Skin of body (tissue), 2 donors: ENCODE results near the gene TTC39A. TPM values are rescaled to one million over a fixed set of nuclear protein-coding genes. Genes with fewer than 3 reads are reported as not detected.
"Not testable (repeated sequence)": the region's sequence is repeated elsewhere in the genome, so short reads cannot be mapped to it uniquely, and the experiment has no call there.

Experiments used
- DNase-seq: peaks from one replicate; lab custom pipeline; 2025; lab: John Stamatoyannopoulos, UW
- total RNA-seq: library from RNA; depleted of rRNA; stranded (reverse); fragments of >200 nt; gene quantifications from one replicate; pipeline ENCODE4 v1.2.3, GENCODE V29; 2014

Gene TTC39A
- total RNA-seq, 1 donor from 2014 or later = 4.9 TPM

- no peak for DNase-seq
These were observed 63.6 kb downstream of the TTC39A start for GRCh38 chr1:51266791-51267190.

GRCh38 chr1:51266181-51266580 is 64.2 kb downstream of the TTC39A start:
- DNase-seq = no peak

GRCh38 chr1:51265618-51266017 is 64.7 kb downstream of the TTC39A start:
- no peak for DNase-seq

- DNase-seq = peak; percentile 89
These were observed 65.9 kb downstream of the TTC39A start for GRCh38 chr1:51264451-51264850.

- no peak for DNase-seq
These were observed 67.0 kb downstream of the TTC39A start for GRCh38 chr1:51263147-51263877.

- DNase-seq = no peak
These were observed 75.0 kb downstream of the TTC39A start for GRCh38 chr1:51255331-51255730.

GRCh38 chr1:51253691-51254090 is 76.7 kb downstream of the TTC39A start:
- no peak for DNase-seq

GRCh38 chr1:51252366-51252765 is 78.0 kb downstream of the TTC39A start:
- DNase-seq = no peak

- not testable (repeated sequence) for DNase-seq
These were observed 79.2 kb downstream of the TTC39A start for GRCh38 chr1:51251165-51251564.

GRCh38 chr1:51250729-51251128 is 79.6 kb downstream of the TTC39A start:
- not testable (repeated sequence) for DNase-seq

- no peak for DNase-seq
These were observed 80.9 kb downstream of the TTC39A start for GRCh38 chr1:51249445-51249844.

- no peak for DNase-seq
These were observed 82.9 kb downstream of the TTC39A start for GRCh38 chr1:51247499-51247898.

GRCh38 chr1:51247022-51247421 is 83.3 kb downstream of the TTC39A start:
- no peak for DNase-seq

- DNase-seq = no peak
These were observed 87.8 kb downstream of the TTC39A start for GRCh38 chr1:51242546-51242945.

GRCh38 chr1:51241119-51241518 is 89.2 kb downstream of the TTC39A start:
- DNase-seq = no peak

GRCh38 chr1:51240084-51240483 is 90.3 kb downstream of the TTC39A start:
- DNase-seq = no peak

GRCh38 chr1:51238034-51238403 is 92.3 kb downstream of the TTC39A start:
- DNase-seq = no peak

GRCh38 chr1:51237351-51238033 is 92.9 kb downstream of the TTC39A start:
- peak; percentile 52 for DNase-seq

Other genes with a start within 250 kb of the TTC39A start
- gene C1orf185, start 228.3 kb downstream of the TTC39A start, total RNA-seq = not detected
- gene RNF11, start 94.3 kb downstream of the TTC39A start, total RNA-seq = 85.1 TPM
- 57.9 TPM for gene EPS15, start 188.7 kb upstream of the TTC39A start, total RNA-seq